ENCODE data around the gene DDX19B.
A peak's percentile ranks its signal among the peaks of the same experiment; 100 is the strongest.
"Not testable (repeated sequence)": the region's sequence is repeated elsewhere in the genome, so short reads cannot be mapped to it uniquely, and the experiment has no call there.

The DDX19B gene

DNA sequence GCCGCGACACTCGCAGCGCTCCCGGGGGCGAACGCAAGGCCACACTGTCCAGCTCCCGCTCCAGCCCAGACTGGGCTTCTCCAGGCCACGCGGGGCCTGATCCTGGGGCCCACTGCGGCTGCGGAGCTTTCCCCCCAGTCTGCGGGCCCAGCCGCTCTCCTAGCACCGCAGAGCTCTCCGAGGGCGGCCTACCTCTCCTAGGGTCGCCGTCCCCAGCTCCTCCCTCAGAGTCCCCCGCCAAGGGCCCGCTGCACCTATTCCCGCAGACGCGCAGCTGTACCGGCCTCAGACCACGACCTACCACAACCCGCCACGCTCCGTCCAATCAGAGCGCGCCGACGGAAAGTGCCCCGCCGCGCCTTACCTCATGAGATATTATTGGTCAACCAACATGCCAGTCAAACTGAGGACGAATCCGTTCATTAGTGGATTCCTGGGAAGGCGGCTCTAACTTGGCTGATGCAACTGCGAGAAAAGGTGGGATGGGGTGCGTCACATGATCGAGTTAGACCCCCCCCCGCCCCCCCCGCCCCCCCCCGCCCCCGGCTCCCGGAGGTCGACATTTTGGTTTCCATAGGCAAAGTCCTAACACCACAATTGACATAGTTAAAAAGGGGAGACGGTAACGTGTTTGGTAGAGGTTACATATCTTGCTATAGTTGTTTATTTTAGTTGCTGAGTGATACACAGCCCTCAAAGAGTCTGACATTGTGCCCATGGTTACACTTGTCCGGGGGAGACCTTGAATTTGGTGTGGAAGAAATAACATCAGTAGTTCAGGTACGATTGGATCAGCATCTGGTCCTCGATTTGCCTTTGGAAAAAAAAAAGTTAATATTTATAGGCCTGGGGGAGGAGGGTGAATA is 9.5 kb upstream of the DDX19B start, which contains the start of gene AARS1:
AARS1 (minus strand) TSS at position 278 of the 866 bp plus-strand sequence. CDS start 6,743 bp downstream, outside the sequence.
- peak; percentile 94 for DNase-seq

GRCh38 chr16:70290949-70291519 is 8.0 kb upstream of the DDX19B start:
- no peak for DNase-seq

GRCh38 chr16:70292148-70292547 is 6.8 kb upstream of the DDX19B start:
- DNase-seq: not testable (repeated sequence)

DNA sequence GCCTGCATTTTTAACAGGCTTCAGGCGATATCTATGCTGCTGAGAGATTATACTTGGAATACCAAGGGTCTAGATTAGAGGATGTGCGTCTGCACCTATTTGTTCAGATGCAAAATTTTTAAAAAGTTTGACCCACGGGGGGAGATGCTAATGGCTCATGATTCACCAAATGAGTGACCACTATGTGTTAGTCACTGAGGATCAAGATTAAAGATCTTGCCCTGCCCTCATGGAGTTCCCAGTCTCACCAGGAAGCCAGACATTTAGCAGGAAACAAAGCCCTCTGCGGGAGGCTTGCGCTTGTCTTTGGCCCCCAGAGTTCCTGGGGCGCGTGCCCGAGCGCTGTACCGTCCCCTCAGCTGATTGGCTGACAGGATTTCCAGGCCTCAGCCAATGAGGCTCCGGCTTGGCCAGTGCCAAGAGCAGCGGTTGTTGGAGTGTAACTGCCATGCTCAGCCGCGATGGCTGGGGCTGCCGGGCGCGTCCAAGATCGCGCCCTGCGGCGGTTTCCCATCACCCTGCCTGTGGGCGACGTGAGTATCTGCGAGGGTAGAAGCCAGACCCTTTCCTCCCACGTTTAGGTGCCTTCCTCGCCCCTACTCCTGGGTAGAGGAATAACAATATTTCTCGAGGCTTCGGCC is 4.5 kb upstream of the DDX19B start:
- DNase-seq: no peak

- DNase-seq: no peak
These were observed 3.4 kb upstream of the DDX19B start for GRCh38 chr16:70295634-70296033.

- no peak for DNase-seq
These were observed 2.1 kb downstream of the DDX19B start for GRCh38 chr16:70301121-70301520.

- DNase-seq: no peak
These were observed 3.8 kb downstream of the DDX19B start for GRCh38 chr16:70302745-70303144.

GRCh38 chr16:70304892-70305448 is 6.0 kb downstream of the DDX19B start:
- no peak for DNase-seq

- no peak for DNase-seq
These were observed 7.9 kb downstream of the DDX19B start for GRCh38 chr16:70306880-70307279.

- DNase-seq: not testable (repeated sequence)
These were observed 8.7 kb downstream of the DDX19B start for GRCh38 chr16:70307726-70308125.

- no peak for DNase-seq
These were observed 21.1 kb downstream of the DDX19B start for GRCh38 chr16:70320121-70320520.

- no peak for DNase-seq
These were observed 26.2 kb downstream of the DDX19B start for GRCh38 chr16:70324998-70325747.

DNA sequence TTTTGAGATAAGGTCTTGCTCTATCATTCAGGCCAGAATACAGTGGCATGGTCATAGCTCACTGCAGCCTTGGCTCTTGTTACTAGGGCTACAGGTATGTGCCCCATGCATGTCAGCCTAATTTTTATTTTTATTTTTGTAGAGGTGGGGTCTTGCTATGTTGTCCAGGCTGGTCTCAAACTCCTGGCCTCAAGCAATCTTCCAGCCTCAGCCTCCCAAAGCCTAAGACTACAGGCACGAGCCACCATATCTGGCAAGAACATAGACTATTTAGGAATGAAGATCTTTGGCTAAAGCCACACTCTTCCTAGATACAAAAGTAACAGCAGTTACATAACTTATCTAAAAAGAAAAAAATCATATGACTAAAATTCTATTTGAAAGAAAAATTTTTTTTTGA is 32.1 kb downstream of the DDX19B start:
- no peak for DNase-seq

- no peak for DNase-seq
These were observed 32.8 kb downstream of the DDX19B start for GRCh38 chr16:70331588-70332358.

DNA sequence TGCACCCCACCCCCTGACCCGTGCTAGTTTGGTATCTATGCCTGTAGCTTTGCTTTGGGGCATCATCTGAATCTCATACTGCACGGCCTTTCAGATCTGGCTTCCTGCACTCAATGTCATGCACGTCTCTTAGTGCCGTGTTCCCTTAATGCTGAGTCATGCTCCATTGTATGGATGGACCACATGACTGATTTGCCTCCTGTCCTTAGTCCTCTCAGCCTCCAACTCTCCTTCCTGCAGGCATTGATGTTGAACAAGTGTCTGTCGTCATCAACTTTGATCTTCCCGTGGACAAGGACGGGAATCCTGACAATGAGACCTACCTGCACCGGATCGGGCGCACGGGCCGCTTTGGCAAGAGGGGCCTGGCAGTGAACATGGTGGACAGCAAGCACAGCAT is 33.7 kb downstream of the DDX19B start:
- not testable (repeated sequence) for DNase-seq

- no peak for DNase-seq
These were observed 38.8 kb downstream of the DDX19B start for GRCh38 chr16:70337814-70338213.

- no peak for DNase-seq
These were observed 42.6 kb downstream of the DDX19B start for GRCh38 chr16:70341600-70341999.

GRCh38 chr16:70342016-70342415 is 43.0 kb downstream of the DDX19B start:
- no peak for DNase-seq

- DNase-seq: no peak
These were observed 46.9 kb downstream of the DDX19B start for GRCh38 chr16:70345840-70346239.

DNA sequence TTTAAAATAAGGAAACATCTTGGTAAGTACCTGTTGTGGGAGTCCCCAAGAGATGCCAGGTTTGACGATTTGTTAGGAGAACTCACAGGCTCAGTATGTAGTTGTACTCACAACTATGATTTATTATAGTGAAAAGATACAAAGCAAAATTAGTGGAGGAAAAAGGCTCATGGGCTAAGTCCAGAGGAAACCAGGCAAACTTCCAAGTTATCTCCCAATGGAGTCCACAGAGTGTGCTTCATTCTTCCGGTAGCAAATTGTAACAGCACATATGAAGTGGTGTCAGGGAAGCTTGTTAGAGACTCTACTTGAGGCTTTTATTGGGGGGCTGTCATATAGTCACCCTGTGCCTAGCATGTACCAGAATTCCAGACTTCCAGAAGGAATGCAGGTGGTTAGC is 50.0 kb downstream of the DDX19B start:
- DNase-seq: no peak

GRCh38 chr16:70349783-70350182 is 50.8 kb downstream of the DDX19B start:
- DNase-seq: no peak

GRCh38 chr16:70359552-70359951 is 60.6 kb downstream of the DDX19B start:
- no peak for DNase-seq

Data from NCI-H526 treated with DMSO at 0.1 percent for 48 hours (cell line).